Activated CD8-positive, alpha-beta memory T cell treated with anti-CD3 and anti-CD28 coated beads, Interleukin-2, amount 50 U/mL, for 24 hours (primary cell): ENCODE measurements around the gene SERPINA1.

Experiments
- DNase-seq: peaks from one replicate; pipeline ENCODE4 v3.0.0-alpha.2; 2020; ENCODE audit errors: extremely low read depth

The SERPINA1 gene

GRCh38 chr14:94346065-94346786 is 42.2 kb downstream of the SERPINA1 start:
- DNase-seq: peak; percentile 23

GRCh38 chr14:94345344-94346064 is 42.9 kb downstream of the SERPINA1 start:
- DNase-seq: no peak

DNA sequence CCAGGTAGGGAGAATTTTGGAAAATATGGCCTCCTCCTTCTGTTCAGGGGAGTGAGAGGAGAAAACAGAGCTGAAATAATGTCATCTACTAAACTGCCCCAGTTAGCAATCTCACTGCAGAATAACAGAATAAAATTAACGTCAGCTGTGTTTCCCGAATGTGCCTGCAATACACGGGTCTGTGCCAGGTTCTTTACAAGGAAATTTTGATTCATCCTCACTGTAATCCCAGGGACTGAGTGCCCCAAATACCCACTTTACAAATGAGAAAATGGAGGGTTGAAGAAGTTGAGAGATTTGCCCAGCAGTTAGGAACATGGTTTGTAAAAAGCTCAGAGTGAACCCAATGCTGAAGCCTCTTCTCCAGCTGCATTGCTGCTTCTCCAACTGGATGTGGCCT is 44.0 kb downstream of the SERPINA1 start:
- no peak for DNase-seq

DNA sequence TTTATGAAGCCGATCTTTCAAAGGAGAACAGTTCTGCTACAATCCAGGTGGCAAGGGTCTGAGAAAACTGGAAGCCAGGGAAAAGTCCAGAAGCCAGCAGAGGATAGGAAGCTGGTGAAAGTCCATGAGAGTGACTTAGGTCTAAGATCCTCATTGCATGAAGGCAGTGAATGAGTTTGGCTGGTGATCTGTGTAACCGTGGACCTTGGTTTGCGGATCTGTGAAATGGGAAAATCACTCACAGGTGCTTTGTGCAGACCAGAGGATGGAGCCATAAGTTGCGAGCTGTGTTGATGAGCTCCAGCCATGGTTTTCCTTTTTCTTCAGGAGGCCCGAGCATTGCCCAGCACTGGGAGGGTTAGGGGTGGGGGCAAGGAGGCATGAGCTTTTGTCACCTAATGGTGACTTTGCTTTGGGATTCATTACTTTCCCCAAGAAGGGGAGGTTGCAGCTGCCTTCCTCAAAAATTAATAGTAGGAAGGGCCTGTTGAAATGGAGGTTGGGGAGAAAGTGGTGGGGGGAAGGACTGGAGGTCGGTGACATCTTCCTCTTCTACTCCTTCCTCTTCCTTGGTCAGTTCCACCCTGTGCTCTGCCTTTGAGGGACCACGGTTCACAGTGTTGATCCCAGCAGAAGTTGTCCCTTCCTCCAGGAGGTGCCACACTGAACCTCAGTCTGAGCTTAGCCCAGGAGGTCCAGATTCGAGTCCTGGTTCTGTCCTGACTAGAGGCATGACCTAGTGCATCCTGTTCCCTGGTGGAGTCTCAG is 45.0 kb downstream of the SERPINA1 start:
- no peak for DNase-seq

DNA sequence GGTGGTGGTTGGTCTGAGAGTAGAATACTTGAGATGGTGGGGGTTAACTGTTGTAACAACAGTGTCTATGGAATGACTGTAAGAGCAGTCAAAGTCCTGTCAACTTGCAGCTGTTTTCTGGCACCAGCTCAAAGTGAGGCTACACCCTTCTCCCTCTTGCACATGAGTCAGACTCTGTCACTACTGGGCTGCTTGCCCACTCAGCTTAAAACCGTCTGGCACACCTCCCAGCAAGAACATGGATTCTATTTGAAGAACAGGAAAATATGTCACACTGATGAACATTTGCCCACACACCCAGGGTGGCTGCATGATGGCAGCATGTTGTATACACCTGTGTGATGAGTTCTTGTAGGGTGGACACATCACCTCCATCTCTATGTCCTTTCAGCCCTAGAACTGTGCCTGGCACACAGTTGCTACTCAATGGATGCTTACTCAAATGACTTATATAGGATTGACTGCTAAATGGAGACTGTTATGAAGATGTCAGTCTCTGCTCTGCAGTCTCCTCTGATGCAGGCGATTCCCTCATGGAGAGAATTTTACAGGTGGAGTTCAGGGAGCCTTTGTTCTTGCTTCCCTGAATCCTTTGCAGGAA is 46.0 kb downstream of the SERPINA1 start:
- no peak for DNase-seq

- no peak for DNase-seq
Observed at GRCh38 chr14:94341656-94342333, 46.6 kb downstream of the SERPINA1 start.

GRCh38 chr14:94340533-94340932 is 47.9 kb downstream of the SERPINA1 start:
- DNase-seq: no peak

- no peak for DNase-seq
Observed at GRCh38 chr14:94338023-94338422, 50.4 kb downstream of the SERPINA1 start.

DNA sequence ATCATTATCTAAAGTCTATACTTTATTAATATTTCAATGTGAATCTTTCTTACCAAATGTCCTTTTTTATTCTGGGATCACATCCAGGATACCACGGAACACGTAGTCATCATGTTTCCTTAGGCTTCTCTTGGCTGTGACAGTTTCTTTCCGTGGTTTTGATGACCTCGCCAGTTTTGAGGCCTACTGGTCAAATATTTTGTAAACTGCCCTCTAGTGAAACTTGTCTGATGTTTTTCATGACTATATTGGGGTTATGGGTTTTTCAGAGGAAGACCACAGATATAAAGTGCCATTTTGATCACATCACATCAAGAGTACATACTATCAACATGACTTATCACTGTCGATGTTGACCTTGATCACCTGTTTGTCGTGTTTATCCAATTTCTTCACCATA is 51.1 kb downstream of the SERPINA1 start:
- no peak for DNase-seq

- no peak for DNase-seq
Observed at GRCh38 chr14:94334872-94335271, 53.5 kb downstream of the SERPINA1 start.

DNA sequence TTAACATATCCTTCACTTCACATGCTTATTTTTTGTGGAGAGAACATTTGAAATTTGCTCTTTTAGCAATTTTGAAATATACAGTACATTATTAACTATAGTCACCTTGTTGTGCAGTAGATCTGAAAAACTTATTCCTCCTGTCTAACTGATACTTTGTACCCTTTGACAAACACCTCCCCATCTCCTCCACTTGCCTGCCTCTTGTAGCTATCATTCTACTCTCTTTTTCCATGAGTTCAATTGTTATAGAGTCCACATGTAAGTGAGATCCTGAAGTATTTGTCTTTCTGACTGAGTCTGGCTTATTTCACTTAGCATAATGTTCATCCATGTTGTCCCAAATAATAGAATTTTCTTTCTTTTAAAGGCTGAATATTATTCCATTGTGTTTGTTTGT is 55.8 kb downstream of the SERPINA1 start:
- no peak for DNase-seq

GRCh38 chr14:94332063-94332583 is 56.3 kb downstream of the SERPINA1 start:
- no peak for DNase-seq

GRCh38 chr14:94331462-94331861 is 56.9 kb downstream of the SERPINA1 start:
- DNase-seq: no peak

- no peak for DNase-seq
Observed at GRCh38 chr14:94330857-94331256, 57.5 kb downstream of the SERPINA1 start.

- no peak for DNase-seq
Observed at GRCh38 chr14:94330432-94330831, 58.0 kb downstream of the SERPINA1 start.

GRCh38 chr14:94329857-94330256 is 58.5 kb downstream of the SERPINA1 start:
- no peak for DNase-seq

- no peak for DNase-seq
Observed at GRCh38 chr14:94328196-94328595, 60.2 kb downstream of the SERPINA1 start.
